Brain microvascular endothelial cell (primary cell): Measurements from ENCODE around the gene ABCB4.

Source experiments
- DNase-seq: peaks from one replicate; pipeline ENCODE4 v3.0.0-alpha.2; 2020
- H3K27ac ChIP-seq: fragments of 250-450 bp; sonication (Bioruptor Pico); 2 replicates; pipeline ENCODE4 v1.5.1; 2020; ENCODE audit warnings: mild to moderate bottlenecking, moderate library complexity
- H3K27me3 ChIP-seq: fragments of 250-450 bp; sonication (Bioruptor Pico); replicated peaks from 2 replicates; pipeline ENCODE4 v1.5.1; 2020; ENCODE audit warnings: mild to moderate bottlenecking
- H3K36me3 ChIP-seq: fragments of 250-450 bp; sonication (Bioruptor Pico); replicated peaks from 2 replicates; pipeline ENCODE4 v1.5.1; 2020; ENCODE audit warnings: mild to moderate bottlenecking
- H3K4me3 ChIP-seq: 2 replicates; pipeline ENCODE4 v1.5.1; 2011; ENCODE audit warnings: low read depth, mild to moderate bottlenecking, control low read depth, low read length, moderate library complexity
- CTCF ChIP-seq: IDR thresholded peaks from 2 replicates; pipeline ENCODE4 v1.5.1; 2011; ENCODE audit warnings: low read depth, mild to moderate bottlenecking, moderate library complexity, low read length, control low read depth, inconsistent platforms; ENCODE audit errors: missing control alignments
- in situ Hi-C: cut with HindIII; loops from 2 replicates; pipeline ENCODE4 v1.10.0; 2017; ENCODE audit warnings: low sequenced_read_pairs, low pct_ligation_motif_present

ABCB4 gene

GRCh38 chr7:87416682-87417587, 58.5 kb downstream of the ABCB4 start:
- no peak overlapping the region for H3K27ac ChIP-seq
- H3K27me3 ChIP-seq, result no peaks in the 10 kb centered on the region
- H3K36me3 ChIP-seq, result no peaks in the 10 kb centered on the region
- TF ChIP-seq CTCF, result peak; percentile 61
- in situ Hi-C loops, result loop anchor here (25.0 kb wide), 1 partner anchor 105 kb away; no protein-coding TSS in a partner anchor
- peak; percentile 73 for DNase-seq
- H3K4me3 ChIP-seq, result no peak overlapping the region

GRCh38 chr7:87414794-87415188, 60.7 kb downstream of the ABCB4 start:
- Histone ChIP-seq H3K4me3 (no peak overlapping the region), H3K27me3 (no peaks in the 10 kb centered on the region), H3K36me3 (no peaks in the 10 kb centered on the region), H3K27ac (no peak overlapping the region)
- no peak for TF ChIP-seq CTCF
- no peak for DNase-seq
- in situ Hi-C loops, result loop anchor here (25.0 kb wide), 1 partner anchor 102 kb away; no protein-coding TSS in a partner anchor

- no peak for TF ChIP-seq CTCF
- no peak overlapping the region for H3K4me3 ChIP-seq
- no peak overlapping the region for H3K27ac ChIP-seq
- no peaks in the 10 kb centered on the region for H3K36me3 ChIP-seq
- H3K27me3 ChIP-seq, result no peaks in the 10 kb centered on the region
- peak; percentile 25 for DNase-seq
- in situ Hi-C loops, result loop anchor here (25.0 kb wide), 1 partner anchor 102 kb away; no protein-coding TSS in a partner anchor
Observed at GRCh38 chr7:87413951-87414793, 61.3 kb downstream of the ABCB4 start.

- TF ChIP-seq CTCF, result no peak
- Histone ChIP-seq H3K27ac (no peak overlapping the region), H3K36me3 (no peaks in the 10 kb centered on the region), H3K27me3 (no peaks in the 10 kb centered on the region), H3K4me3 (no peak overlapping the region)
- in situ Hi-C loops, result loop anchor here (25.0 kb wide), 1 partner anchor 101 kb away; no protein-coding TSS in a partner anchor
- DNase-seq, result no peak
Observed at GRCh38 chr7:87413029-87413428, 62.5 kb downstream of the ABCB4 start.

GRCh38 chr7:87411186-87411585, 64.3 kb downstream of the ABCB4 start:
- DNase-seq, result no peak
- H3K27ac ChIP-seq, result no peak overlapping the region
- no peaks in the 10 kb centered on the region for H3K27me3 ChIP-seq
- no peak overlapping the region for H3K4me3 ChIP-seq
- no peak for TF ChIP-seq CTCF
- in situ Hi-C loops, result loop anchor here (25.0 kb wide), 1 partner anchor 99 kb away; no protein-coding TSS in a partner anchor
- H3K36me3 ChIP-seq, result no peaks in the 10 kb centered on the region
